Ovary (tissue), 3 donors: ENCODE data around the gene CTNNA3.
"Not testable (repeated sequence)": the region's sequence is repeated elsewhere in the genome, so short reads cannot be mapped to it uniquely, and the experiment has no call there.

Experiments
- CTCF ChIP-seq, 3 donors: fragments of 450-650 bp in 2 of 3; fragments of 200-600 bp in 1 of 3; IDR thresholded peaks; one replicate each; pipeline versions ENCODE4 v1.5.1 to v1.8.0; 2016 to 2022; ENCODE audit warnings: antibody characterized with exemption in 3 of 3, mild to moderate bottlenecking in 1 of 3
- POLR2A ChIP-seq: fragments of 450-650 bp; IDR thresholded peaks from one replicate; pipeline ENCODE4 v1.6.1; 2017; ENCODE audit warnings: antibody characterized with exemption, mild to moderate bottlenecking, moderate library complexity
- donor health status: DM: no; HTN: no; CAD: no.

GRCh38 chr10:67684140-67684539, 11.9 kb downstream of the CTNNA3 start:
- not testable (repeated sequence) for TF ChIP-seq POLR2A; CTCF (IDR thresholded peaks at IDR 0.05)
